Thymus (tissue), 11 donors: ENCODE results near the gene MARK1. TPM values are rescaled to one million over a fixed set of nuclear protein-coding genes. Genes with fewer than 3 reads are reported as not detected.

Experiments
- DNase-seq, 9 donors: peaks; one replicate each; pipeline ENCODE4 v3.0.0-alpha.2; 2013; ENCODE audit warnings: low spot score in 9 of 9, low read depth in 6 of 9, missing footprints in 1 of 9
- H3K27ac ChIP-seq, 2 donors: one replicate each; pipeline ENCODE4 v1.5.1; 2013; ENCODE audit warnings: control low read depth in 1 of 2, low read depth in 1 of 2, low read length in 1 of 2, mild to moderate bottlenecking in 1 of 2, moderate library complexity in 1 of 2
- H3K27me3 ChIP-seq, 2 donors: one replicate each; pipeline ENCODE4 v1.5.1; 2013; ENCODE audit warnings: low read length in 1 of 2; ENCODE audit not compliant: control insufficient read depth in 2 of 2, insufficient read depth in 1 of 2
- H3K36me3 ChIP-seq, 2 donors: one replicate each; pipeline ENCODE4 v1.5.1; 2013; ENCODE audit warnings: low read length in 1 of 2, mild to moderate bottlenecking in 1 of 2, moderate library complexity in 1 of 2; ENCODE audit not compliant: control insufficient read depth in 2 of 2, insufficient read depth in 2 of 2
- H3K4me1 ChIP-seq, 2 donors: one replicate each; pipeline ENCODE4 v1.5.1; 2013; ENCODE audit warnings: low read length in 2 of 2; ENCODE audit not compliant: control insufficient read depth in 2 of 2, insufficient read depth in 2 of 2
- H3K4me3 ChIP-seq, 2 donors: one replicate each; pipeline ENCODE4 v1.5.1; 2013; ENCODE audit warnings: low read length in 2 of 2, control low read depth in 1 of 2, mild to moderate bottlenecking in 1 of 2
- H3K9me3 ChIP-seq, 2 donors: one replicate each; pipeline ENCODE4 v1.5.1; 2013; ENCODE audit warnings: low read length in 1 of 2, mild to moderate bottlenecking in 1 of 2; ENCODE audit not compliant: control insufficient read depth in 2 of 2, insufficient read depth in 1 of 2
- WGBS: extraction: QIAGEN DNeasy Blood & Tissue Kit; methylation state at CpG from one replicate; pipeline ENCODE4 v1.1.7; 2013; 5-methylcytosine and 5-hydroxymethylcytosine counted together
- polyA plus RNA-seq: library from polyadenylated mRNA; stranded (reverse); fragments of 200-250 nt; gene quantifications from one replicate; pipeline ENCODE4 v1.2.3, GENCODE V29; 2013
- total RNA-seq: library from RNA; stranded (reverse); fragments of 120-200 nt; gene quantifications from one replicate; pipeline ENCODE4 v1.2.4, GENCODE V29; 2013
- donor health status: healthy.

Gene MARK1
- total and polyA plus RNA-seq, 2 donors: 1.9 to 4.9 TPM

- 97% methylated on average over 2 of the region's 2 CpGs for WGBS
Measured at GRCh38 chr1:220551718-220552117, 23.8 kb downstream of the MARK1 start.

GRCh38 chr1:220552672-220553260, 24.8 kb downstream of the MARK1 start:
- H3K36me3 ChIP-seq: no peaks in the 10 kb centered on the region
- no peak overlapping the region for H3K27ac ChIP-seq
- no peaks in the 10 kb centered on the region for H3K9me3 ChIP-seq
- no peaks in the 10 kb centered on the region for H3K27me3 ChIP-seq
- 93% methylated on average over 1 of the region's 1 CpG for WGBS
- no peaks in the 10 kb centered on the region for H3K4me1 ChIP-seq
- DNase-seq: no peak
- no peak overlapping the region for H3K4me3 ChIP-seq

More at GRCh38 chr1:220551718-220552117, 23.8 kb downstream of the MARK1 start:
- Histone ChIP-seq H3K36me3 (no peaks in the 10 kb centered on the region), H3K4me1 (no peaks in the 10 kb centered on the region), H3K27me3 (no peaks in the 10 kb centered on the region), H3K9me3 (no peaks in the 10 kb centered on the region), H3K27ac (no peak overlapping the region), H3K4me3 (no peak overlapping the region)
- DNase-seq: no peak

DNA sequence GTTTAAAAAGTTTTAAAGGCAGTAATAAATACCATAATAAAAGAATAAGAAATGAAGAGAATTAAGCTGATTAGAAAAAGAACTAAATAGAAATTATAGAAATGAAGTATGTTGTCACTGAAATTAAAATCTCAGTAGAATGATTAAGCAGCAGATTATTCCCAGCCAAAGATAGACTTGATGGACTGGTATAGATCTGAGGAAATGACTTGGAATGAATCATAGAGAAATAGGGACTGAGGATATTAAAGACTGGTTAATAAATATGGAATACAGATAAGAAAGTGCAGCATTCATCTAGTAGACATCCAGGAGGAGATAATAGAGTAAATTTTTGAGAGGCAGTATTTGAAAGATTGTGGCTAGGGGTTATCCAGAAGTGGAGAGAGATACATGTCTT, 28.7 kb downstream of the MARK1 start:
- no peak overlapping the region for H3K4me3 ChIP-seq
- no peaks in the 10 kb centered on the region for H3K4me1 ChIP-seq
- no peak overlapping the region for H3K27ac ChIP-seq
- H3K36me3 ChIP-seq: no peaks in the 10 kb centered on the region
- H3K9me3 ChIP-seq: no peaks in the 10 kb centered on the region
- H3K27me3 ChIP-seq: no peaks in the 10 kb centered on the region
- no peak for DNase-seq

GRCh38 chr1:220563564-220563963, 35.6 kb downstream of the MARK1 start:
- no peaks in the 10 kb centered on the region for H3K9me3 ChIP-seq
- DNase-seq: no peak
- no peak overlapping the region for H3K4me3 ChIP-seq
- WGBS: 70% methylated on average over 1 of the region's 1 CpG
- H3K27ac ChIP-seq: no peak overlapping the region
- no peaks in the 10 kb centered on the region for H3K36me3 ChIP-seq
- H3K4me1 ChIP-seq: no peaks in the 10 kb centered on the region
- H3K27me3 ChIP-seq: no peaks in the 10 kb centered on the region

DNA sequence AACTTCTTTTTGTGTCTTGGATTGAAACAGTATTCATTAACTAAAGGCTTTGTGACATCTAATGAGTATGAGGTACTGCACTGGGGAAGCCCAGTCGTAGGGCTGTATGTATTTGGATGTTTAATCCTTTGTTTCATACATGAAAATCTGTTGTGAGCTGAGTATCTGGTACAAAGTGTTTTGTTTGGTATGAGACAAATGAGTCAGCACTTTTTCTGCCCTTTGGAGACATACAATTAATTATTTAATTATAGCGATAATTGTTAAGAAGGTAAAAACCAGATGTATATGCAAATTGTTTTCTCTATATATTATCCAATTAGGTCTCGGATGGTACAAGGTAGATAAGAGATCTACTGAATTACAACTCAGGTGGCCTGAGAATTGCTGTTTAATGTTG, 36.3 kb downstream of the MARK1 start:
- Histone ChIP-seq H3K9me3 (no peaks in the 10 kb centered on the region), H3K4me1 (no peaks in the 10 kb centered on the region), H3K4me3 (no peak overlapping the region), H3K36me3 (no peaks in the 10 kb centered on the region), H3K27ac (no peak overlapping the region), H3K27me3 (no peaks in the 10 kb centered on the region)
- no peak for DNase-seq
- WGBS: 92% methylated on average over 3 of the region's 3 CpGs

DNA sequence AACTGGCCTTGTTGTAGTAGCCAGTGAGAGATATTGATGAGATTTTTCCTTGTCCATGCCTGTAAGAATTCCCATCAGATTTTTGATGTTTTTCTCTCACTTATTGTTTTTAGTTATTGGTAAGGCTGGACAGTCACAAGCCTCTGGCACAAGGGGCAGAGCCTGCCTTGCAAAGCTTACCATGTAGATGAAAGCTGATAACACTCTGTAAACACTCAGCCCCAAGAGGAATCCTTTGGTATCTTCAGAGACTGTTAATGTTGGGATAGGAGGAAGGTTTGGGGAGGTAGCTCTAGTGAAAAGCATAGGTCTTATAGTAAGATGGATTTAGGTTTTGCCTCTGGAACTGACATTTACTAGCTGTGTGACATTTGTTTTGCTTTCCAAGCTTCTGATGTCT, 37.7 kb downstream of the MARK1 start:
- Histone ChIP-seq H3K9me3 (no peaks in the 10 kb centered on the region), H3K4me1 (no peaks in the 10 kb centered on the region), H3K4me3 (no peak overlapping the region), H3K27ac (no peak overlapping the region), H3K36me3 (no peaks in the 10 kb centered on the region), H3K27me3 (no peaks in the 10 kb centered on the region)
- no peak for DNase-seq

DNA sequence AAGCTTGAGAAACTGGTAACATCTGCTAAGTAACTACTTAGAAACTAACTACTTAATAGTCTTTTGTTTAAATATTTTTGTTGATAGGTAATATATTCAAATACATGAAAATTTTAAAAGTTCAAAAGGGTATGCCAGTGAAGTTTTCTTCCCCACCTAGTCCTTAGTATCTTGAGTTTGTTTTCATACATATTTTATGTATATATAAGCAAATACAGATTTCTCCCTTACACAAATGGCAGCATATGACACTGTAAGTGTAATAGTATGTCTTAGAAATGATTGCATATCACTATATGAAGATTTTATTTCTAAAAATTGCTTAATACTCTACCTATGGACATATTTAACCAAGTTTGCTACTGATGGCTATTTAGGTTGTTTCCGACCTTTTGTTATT, 38.9 kb downstream of the MARK1 start:
- DNase-seq: no peak
- H3K4me3 ChIP-seq: no peak overlapping the region
- no peak overlapping the region for H3K27ac ChIP-seq
- no peaks in the 10 kb centered on the region for H3K4me1 ChIP-seq
- no peaks in the 10 kb centered on the region for H3K9me3 ChIP-seq
- 95% methylated on average over 1 of the region's 1 CpG for WGBS
- H3K27me3 ChIP-seq: no peaks in the 10 kb centered on the region
- no peaks in the 10 kb centered on the region for H3K36me3 ChIP-seq

DNA sequence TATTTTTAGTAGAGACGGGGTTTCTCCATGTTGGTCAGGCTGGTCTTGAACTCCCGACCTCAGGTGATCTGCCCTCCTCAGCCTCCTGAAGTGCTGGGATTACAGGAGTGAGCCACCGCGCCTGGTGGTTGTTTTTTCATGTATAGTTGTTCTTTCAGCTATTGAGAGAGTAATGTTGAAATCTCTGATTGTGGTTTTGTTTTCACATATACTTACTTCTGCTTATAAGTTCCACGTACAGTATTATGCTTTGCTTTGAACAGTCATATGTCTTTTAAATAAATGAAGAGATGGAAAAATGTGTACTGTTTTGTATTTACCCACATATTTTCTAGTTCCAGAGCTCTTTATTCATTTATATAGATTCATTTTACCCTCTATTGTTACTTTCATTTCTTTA, 44.5 kb downstream of the MARK1 start:
- Histone ChIP-seq H3K27me3 (no peaks in the 10 kb centered on the region), H3K27ac (no peak overlapping the region), H3K4me1 (no peaks in the 10 kb centered on the region), H3K4me3 (no peak overlapping the region), H3K9me3 (no peaks in the 10 kb centered on the region), H3K36me3 (no peaks in the 10 kb centered on the region)
- DNase-seq: no peak
- 91% methylated on average over 5 of the region's 5 CpGs for WGBS

DNA sequence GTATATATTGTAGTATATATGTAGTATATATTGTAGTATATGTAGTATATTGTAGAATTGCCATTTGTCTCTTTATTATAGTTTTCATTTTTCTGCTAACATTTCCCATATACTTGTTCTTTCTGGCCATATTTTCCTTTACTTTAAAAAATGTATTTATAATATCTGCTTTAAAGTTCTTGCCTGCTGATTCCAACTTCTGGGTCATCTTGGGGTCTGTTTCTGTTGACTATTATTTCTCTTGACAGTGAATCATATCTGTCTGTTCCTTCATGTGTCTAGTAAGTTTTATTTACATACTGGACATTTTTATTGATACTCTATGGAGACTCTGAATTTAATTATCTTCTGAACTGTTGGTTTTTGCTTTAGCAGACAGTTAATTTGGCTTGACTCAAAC, 45.9 kb downstream of the MARK1 start:
- no peak for DNase-seq
- Histone ChIP-seq H3K27ac (no peak overlapping the region), H3K36me3 (no peaks in the 10 kb centered on the region), H3K4me3 (no peak overlapping the region), H3K27me3 (no peaks in the 10 kb centered on the region), H3K9me3 (no peaks in the 10 kb centered on the region), H3K4me1 (no peaks in the 10 kb centered on the region)
